Liver (tissue), 9 donors: ENCODE results near the gene KLF2. TPM values are rescaled to one million over a fixed set of nuclear protein-coding genes. Genes with fewer than 3 reads are reported as not detected.

Experiments
- DNase-seq: peaks from one replicate; pipeline ENCODE4 v3.0.0-alpha.2; 2017; ENCODE audit warnings: low spot score
- H3K27ac ChIP-seq, 2 donors: one replicate each; pipeline ENCODE4 v1.7.0; 2013; ENCODE audit warnings: inconsistent platforms in 2 of 2, low read length in 2 of 2, control low read depth in 1 of 2, low read depth in 1 of 2, mild to moderate bottlenecking in 1 of 2
- H3K27me3 ChIP-seq, 4 donors: one replicate each; pipeline versions ENCODE4 v1.6.1 to v1.7.0; 2013; ENCODE audit warnings: low read length in 3 of 4, inconsistent platforms in 1 of 4, mild to moderate bottlenecking in 1 of 4, moderate library complexity in 1 of 4; ENCODE audit not compliant: control insufficient read depth in 4 of 4, insufficient read depth in 4 of 4
- H3K36me3 ChIP-seq, 4 donors: one replicate each; pipeline versions ENCODE4 v1.6.1 to v1.7.0; 2013; ENCODE audit warnings: low read length in 3 of 4, mild to moderate bottlenecking in 3 of 4, low read depth in 1 of 4, moderate library complexity in 1 of 4; ENCODE audit not compliant: control insufficient read depth in 4 of 4, insufficient read depth in 3 of 4
- H3K4me1 ChIP-seq, 4 donors: one replicate each; pipeline versions ENCODE4 v1.6.1 to v1.7.0; 2013; ENCODE audit warnings: low read length in 3 of 4, mild to moderate bottlenecking in 3 of 4, moderate library complexity in 1 of 4; ENCODE audit not compliant: control insufficient read depth in 4 of 4, insufficient read depth in 4 of 4
- H3K4me3 ChIP-seq, 3 donors: one replicate each; pipeline versions ENCODE4 v1.6.1 to v1.7.0; 2013; ENCODE audit warnings: low read length in 3 of 3, control low read depth in 1 of 3, low read depth in 1 of 3, mild to moderate bottlenecking in 1 of 3
- H3K9ac ChIP-seq, 2 donors: one replicate each; pipeline ENCODE4 v1.7.0; 2013; ENCODE audit warnings: low read length in 2 of 2, mild to moderate bottlenecking in 2 of 2, moderate library complexity in 2 of 2, control low read depth in 1 of 2, low read depth in 1 of 2
- H3K9me3 ChIP-seq, 4 donors: one replicate each; pipeline versions ENCODE4 v1.6.1 to v1.7.0; 2013; ENCODE audit warnings: low read length in 3 of 4; ENCODE audit not compliant: control insufficient read depth in 4 of 4
- ATF3 ChIP-seq: IDR thresholded peaks from 2 replicates; pipeline ENCODE4 v1.6.1; 2016; ENCODE audit warnings: antibody characterized with exemption
- CTCF ChIP-seq: fragments of 150-350 bp; IDR thresholded peaks from 2 replicates; pipeline ENCODE4 v1.5.1; 2017; ENCODE audit warnings: improper control_type of control experiment, low read depth, low read length; ENCODE audit not compliant: missing input control
- EGR1 ChIP-seq, 2 donors: IDR thresholded peaks; 2 replicates each; pipeline ENCODE4 v1.6.1; 2016 to 2018; ENCODE audit warnings: antibody characterized with exemption in 2 of 2, low read depth in 2 of 2
- FOXA1 ChIP-seq: IDR thresholded peaks from 2 replicates; pipeline ENCODE4 v1.6.1; 2016; ENCODE audit warnings: antibody characterized with exemption
- GABPA ChIP-seq, 2 donors: IDR thresholded peaks in 1 of 2; conservative IDR thresholded peaks in 1 of 2; 2 replicates each; pipeline ENCODE4 v1.6.1; 2016; ENCODE audit warnings: antibody characterized with exemption in 2 of 2, mild to moderate bottlenecking in 1 of 2, moderate library complexity in 1 of 2
- HNF4A ChIP-seq, 2 donors: conservative IDR thresholded peaks; 2 replicates each; pipeline ENCODE4 v1.6.1; 2016; ENCODE audit warnings: antibody characterized with exemption in 2 of 2, mild to moderate bottlenecking in 2 of 2
- HNF4G ChIP-seq: IDR thresholded peaks from 2 replicates; pipeline ENCODE4 v1.6.1; 2016; ENCODE audit warnings: antibody characterized with exemption
- JUND ChIP-seq, 2 donors: IDR thresholded peaks; 2 replicates each; pipeline ENCODE4 v1.6.1; 2016; ENCODE audit warnings: antibody characterized with exemption in 2 of 2
- NR2F2 ChIP-seq: IDR thresholded peaks from 2 replicates; pipeline ENCODE4 v1.6.1; 2016; ENCODE audit warnings: antibody characterized with exemption
- RAD21 ChIP-seq, 2 donors: IDR thresholded peaks; 2 replicates each; pipeline ENCODE4 v1.6.1; 2016; ENCODE audit warnings: antibody characterized with exemption in 2 of 2, mild to moderate bottlenecking in 2 of 2
- REST ChIP-seq: IDR thresholded peaks from 2 replicates; pipeline ENCODE4 v1.6.1; 2016; ENCODE audit warnings: antibody characterized with exemption, mild to moderate bottlenecking
- RXRA ChIP-seq, 2 donors: IDR thresholded peaks; 2 replicates each; pipeline ENCODE4 v1.6.1; 2017 to 2018; ENCODE audit warnings: antibody characterized with exemption in 2 of 2, mild to moderate bottlenecking in 1 of 2
- TAF1 ChIP-seq: conservative IDR thresholded peaks from 2 replicates; pipeline ENCODE4 v1.6.1; 2016; ENCODE audit warnings: antibody characterized with exemption, mild to moderate bottlenecking
- ZBTB33 ChIP-seq: IDR thresholded peaks from 2 replicates; pipeline ENCODE4 v1.6.1; 2016; ENCODE audit warnings: antibody characterized with exemption
- WGBS: extraction: QIAGEN DNeasy Blood & Tissue Kit; methylation state at CpG from one replicate; pipeline ENCODE4 v1.1.7; 2013; 5-methylcytosine and 5-hydroxymethylcytosine counted together
- polyA plus RNA-seq, 2 donors: library from polyadenylated mRNA; stranded (reverse) in 1 of 2; unstranded in 1 of 2; fragments of 200-250 nt in 1 of 2; fragments of >200 nt in 1 of 2; fragmentation: Nextera tagmentation in 1 of 2; extraction: Ambion mirVana in 1 of 2; gene quantifications; one replicate each; pipeline versions ENCODE4 v1.2.1 to v1.2.3, GENCODE V29; 2013 to 2015
- total RNA-seq, 2 donors: library from RNA; depleted of rRNA; stranded (reverse); fragments of >200 nt; gene quantifications; one replicate each; pipeline ENCODE4 v1.2.3, GENCODE V29; 2014
- donor health status: healthy.
- donor health status: healthy.
- donor health status: healthy.
- donor health status: healthy.
- donor health status: healthy.

Gene KLF2
- total and polyA plus RNA-seq, 4 donors, result 3.9 to 11.2 (median 4.2) TPM

GRCh38 chr19:16359074-16359473, 34.4 kb downstream of the KLF2 start:
- no peak overlapping the region for H3K9ac ChIP-seq
- H3K4me3 ChIP-seq, result no peak overlapping the region
- H3K4me1 ChIP-seq, result peaks cover 4 to 16% (median 11%) of the 10 kb centered on the region in 4 donors
- no peaks in the 10 kb centered on the region for H3K9me3 ChIP-seq
- peaks cover 0 to 3% (median 0%) of the 10 kb centered on the region in 4 donors for H3K36me3 ChIP-seq
- 75% methylated on average over 10 of the region's 10 CpGs for WGBS
- TF ChIP-seq EGR1 (IDR thresholded peaks at IDR 0.05; ENCODE audit: low read depth in 2 of 2) (no peak), ATF3 (no peak), HNF4G (no peak), CTCF (no peak)
- H3K27ac ChIP-seq, result no peak overlapping the region
- H3K27me3 ChIP-seq, result no peaks in the 10 kb centered on the region
- no peak for DNase-seq

GRCh38 chr19:16359964-16360363, 35.3 kb downstream of the KLF2 start:
- Histone ChIP-seq H3K27me3 (no peaks in the 10 kb centered on the region), H3K4me1 (peaks cover 4 to 18% (median 11%) of the 10 kb centered on the region in 4 donors), H3K4me3 (no peak overlapping the region), H3K36me3 (peaks cover 0 to 3% (median 0%) of the 10 kb centered on the region in 4 donors), H3K27ac (no peak overlapping the region), H3K9ac (no peak overlapping the region), H3K9me3 (no peaks in the 10 kb centered on the region)
- WGBS, result 92% methylated on average over 6 of the region's 6 CpGs
- TF ChIP-seq JUND (IDR thresholded peaks at IDR 0.05) (no peak), REST (no peak), ATF3 (no peak), HNF4A (conservative IDR thresholded peaks at IDR 0.05) (no peak), FOXA1 (no peak)
- DNase-seq, result no peak

GRCh38 chr19:16360738-16361137, 36.1 kb downstream of the KLF2 start:
- Histone ChIP-seq H3K9me3 (no peaks in the 10 kb centered on the region), H3K27ac (no peak overlapping the region), H3K9ac (no peak overlapping the region), H3K4me1 (peaks cover 4 to 18% (median 13%) of the 10 kb centered on the region in 4 donors), H3K36me3 (peaks cover 0 to 3% (median 0%) of the 10 kb centered on the region in 4 donors), H3K4me3 (no peak overlapping the region), H3K27me3 (no peaks in the 10 kb centered on the region)
- WGBS, result 89% methylated on average over 10 of the region's 10 CpGs
- DNase-seq, result no peak
- no peak for TF ChIP-seq CTCF
- TF ChIP-seq RAD21 (IDR thresholded peaks at IDR 0.05), result no peak
- TF ChIP-seq TAF1, result no peak
- TF ChIP-seq NR2F2, result no peak
- TF ChIP-seq RXRA (IDR thresholded peaks at IDR 0.05), result no peak
- TF ChIP-seq GABPA (IDR thresholded peaks at IDR 0.05 in 1 of 2, conservative IDR thresholded peaks at IDR 0.05 in 1 of 2), result no peak
- TF ChIP-seq ZBTB33, result no peak
- no peak for TF ChIP-seq HNF4G
